CD4-positive, alpha-beta T cell (primary cell): Measurements from ENCODE around the gene GLTP. TPM values are rescaled to one million over a fixed set of nuclear protein-coding genes. Genes with fewer than 3 reads are reported as not detected.

Experiments used
- ATAC-seq: fragments of 200-7000 bp; cut with Tn5 transposase; one replicate; pipeline ENCODE4 v1.10.0; 2022; ENCODE audit warnings: mild to moderate bottlenecking; ENCODE audit not compliant: poor library complexity
- CTCF ChIA-PET: fragments of 350-600 bp; sonication (Branson Sonifier 250); formaldehyde crosslinking; loops from one replicate; lab custom pipeline; 2021; ENCODE audit warnings: antibody characterized with exemption, inconsistent platforms; lab: Charles Lee
- POLR2A ChIA-PET: fragments of 350-600 bp; sonication (Branson Sonifier 250); formaldehyde crosslinking; loops from one replicate; lab custom pipeline; 2021; ENCODE audit warnings: antibody characterized with exemption, inconsistent platforms; lab: Charles Lee
- DNase-seq, 14 experiments: peaks; one replicate each; pipeline ENCODE4 v3.0.0-alpha.2; 2013 to 2020; ENCODE audit warnings: mixed read lengths in 2 of 14
- H3K27ac ChIP-seq, 2 donors: one replicate each; pipeline versions ENCODE4 v1.5.1 to v1.7.0; 2013; ENCODE audit warnings: low read length in 2 of 2, low read depth in 1 of 2, mild to moderate bottlenecking in 1 of 2
- H3K27me3 ChIP-seq, 2 experiments: 1 replicate in 1 of 2; 2 replicates in 1 of 2; pipeline versions ENCODE4 v1.6.1 to v1.7.0; 2013; ENCODE audit warnings: low read length in 2 of 2, control low read depth in 1 of 2, mild to moderate bottlenecking in 1 of 2, moderate library complexity in 1 of 2; ENCODE audit not compliant: insufficient read depth in 2 of 2, control insufficient read depth in 1 of 2
- H3K36me3 ChIP-seq: one replicate; pipeline ENCODE4 v1.6.1; 2013; ENCODE audit warnings: low read length, control low read depth; ENCODE audit not compliant: insufficient read depth
- H3K4me1 ChIP-seq: one replicate; pipeline ENCODE4 v1.6.1; 2013; ENCODE audit warnings: low read length, control low read depth; ENCODE audit not compliant: insufficient read depth
- H3K4me3 ChIP-seq: one replicate; pipeline ENCODE4 v1.5.1; 2013; ENCODE audit warnings: mild to moderate bottlenecking, low read length, moderate library complexity
- H3K9me3 ChIP-seq, 2 experiments: 1 replicate in 1 of 2; 2 replicates in 1 of 2; pipeline versions ENCODE4 v1.6.1 to v1.7.0; 2013; ENCODE audit warnings: low read length in 2 of 2, mild to moderate bottlenecking in 2 of 2, control low read depth in 1 of 2, moderate library complexity in 1 of 2; ENCODE audit not compliant: control insufficient read depth in 1 of 2, insufficient read depth in 1 of 2
- H3K27ac Mint-ChIP-seq: one replicate; pipeline ENCODE4 v1.8.0; 2020; ENCODE audit warnings: mixed read lengths
- H3K27me3 Mint-ChIP-seq: one replicate; pipeline ENCODE4 v1.8.0; 2021; ENCODE audit warnings: mixed read lengths
- H3K36me3 Mint-ChIP-seq: one replicate; pipeline ENCODE4 v1.8.0; 2021; ENCODE audit warnings: low read depth, mixed read lengths
- H3K4me1 Mint-ChIP-seq: one replicate; pipeline ENCODE4 v1.8.0; 2021; ENCODE audit warnings: low read depth, mixed read lengths
- H3K4me3 Mint-ChIP-seq: one replicate; pipeline ENCODE4 v1.8.0; 2020; ENCODE audit warnings: mild to moderate bottlenecking, mixed read lengths
- H3K9me3 Mint-ChIP-seq: one replicate; pipeline ENCODE4 v1.8.0; 2020; ENCODE audit warnings: mixed read lengths
- CTCF ChIP-seq: fragments of 200-600 bp; IDR thresholded peaks from one replicate; pipeline ENCODE4 v1.8.0; 2022; ENCODE audit warnings: antibody characterized with exemption, mild to moderate bottlenecking
- intact Hi-C, 2 experiments: fragments of 100-400 bp; cut with DNase I in 1 of 2; cut with micrococcal nuclease in 1 of 2; formaldehyde crosslinking; loops; one replicate each; pipeline versions ENCODE4 v1.15.1 to v1.9.0; 2023 to 2025; cut with DNase I, micrococcal nuclease
- total RNA-seq, 174 experiments: library from RNA in 2 of 174; stranded (reverse) in 2 of 174; gene quantifications; one replicate each; pipeline ENCODE4 v1.2.3 and lab custom pipeline; 2021 to 2026

The GLTP gene
- total RNA-seq, 2 experiments from 2014 or later, result 24.8 to 25.2 TPM

DNA sequence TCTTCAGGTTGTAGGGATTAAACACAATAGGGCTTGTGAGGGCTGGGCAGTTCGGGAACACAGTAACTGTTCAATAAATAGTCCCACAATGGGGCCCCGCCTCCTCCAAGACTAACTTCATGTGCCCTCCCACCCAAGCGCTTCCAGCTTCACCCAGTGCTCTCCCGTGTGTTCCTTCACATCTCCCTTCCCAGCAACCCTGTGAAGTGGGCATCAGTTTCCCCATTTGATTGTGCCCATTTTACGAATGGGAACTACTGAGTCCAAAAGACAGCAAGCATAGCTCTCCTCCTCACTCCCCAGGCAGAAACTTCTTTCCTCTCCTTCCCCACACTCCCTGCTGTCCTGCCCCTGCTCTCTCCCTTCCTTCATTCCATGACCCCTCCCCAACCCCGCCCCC, 40.9 kb downstream of the GLTP start:
- POLR2A ChIA-PET, result no interaction called here

DNA sequence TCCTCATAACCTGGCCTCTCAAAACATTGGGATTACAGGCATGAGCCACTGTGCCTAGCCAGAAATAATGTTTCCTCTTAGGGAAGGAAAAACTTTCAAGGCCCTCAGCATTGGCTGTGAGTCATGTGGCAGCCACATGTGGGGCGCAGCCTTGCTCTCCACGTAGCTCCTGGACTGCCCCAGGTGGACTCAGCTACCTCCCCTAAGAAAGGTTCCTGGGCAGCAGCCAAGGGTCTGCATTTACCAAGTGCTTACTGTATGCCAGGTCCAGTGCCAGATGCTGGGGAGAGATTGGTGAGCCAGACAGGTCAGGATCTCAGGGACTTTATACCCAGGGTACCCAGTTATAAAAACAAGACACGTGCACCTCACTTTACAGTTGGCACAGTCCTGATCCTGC, 43.4 kb downstream of the GLTP start:
- Mint-ChIP-seq H3K27me3 (peaks cover 19% of the 10 kb centered on the region), H3K4me3 (no peak overlapping the region), H3K27ac (no peak overlapping the region), H3K4me1 (peaks cover 4% of the 10 kb centered on the region), H3K9me3 (no peaks in the 10 kb centered on the region), H3K36me3 (no peaks in the 10 kb centered on the region)
- H3K4me1 ChIP-seq, result peaks cover 4% of the 10 kb centered on the region
- no peaks in the 10 kb centered on the region for H3K9me3 ChIP-seq
- no peak overlapping the region for H3K4me3 ChIP-seq
- ATAC-seq, result no peak
- no peak for TF ChIP-seq CTCF
- no peaks in the 10 kb centered on the region for H3K36me3 ChIP-seq
- ChIA-PET POLR2A (no interaction called here), CTCF (interaction anchor here (1.0 kb wide), 1 partner anchor 9 kb away, joined by 3 read pairs; no protein-coding TSS in a partner anchor)
- DNase-seq, result no peak
- intact Hi-C loops, result no loop called here
- H3K27ac ChIP-seq, result no peak overlapping the region
- peaks cover 9 to 24% of the 10 kb centered on the region in 2 experiments for H3K27me3 ChIP-seq

More for the DNA sequence above, 40.9 kb downstream of the GLTP start:
- no peak overlapping the region for H3K4me3 ChIP-seq
- CTCF ChIA-PET, result no interaction called here
- intact Hi-C loops, result no loop called here
- Mint-ChIP-seq H3K36me3 (no peaks in the 10 kb centered on the region), H3K27ac (no peak overlapping the region), H3K9me3 (no peaks in the 10 kb centered on the region), H3K4me1 (no peaks in the 10 kb centered on the region), H3K27me3 (peaks cover 9% of the 10 kb centered on the region), H3K4me3 (no peak overlapping the region)
- no peak overlapping the region for H3K27ac ChIP-seq
- ATAC-seq (no peak), DNase-seq (no peak)
- H3K27me3 ChIP-seq, result peaks cover 0 to 6% of the 10 kb centered on the region in 2 experiments
- no peaks in the 10 kb centered on the region for H3K36me3 ChIP-seq
- no peaks in the 10 kb centered on the region for H3K9me3 ChIP-seq
- H3K4me1 ChIP-seq, result no peaks in the 10 kb centered on the region
- TF ChIP-seq CTCF, result no peak

DNA sequence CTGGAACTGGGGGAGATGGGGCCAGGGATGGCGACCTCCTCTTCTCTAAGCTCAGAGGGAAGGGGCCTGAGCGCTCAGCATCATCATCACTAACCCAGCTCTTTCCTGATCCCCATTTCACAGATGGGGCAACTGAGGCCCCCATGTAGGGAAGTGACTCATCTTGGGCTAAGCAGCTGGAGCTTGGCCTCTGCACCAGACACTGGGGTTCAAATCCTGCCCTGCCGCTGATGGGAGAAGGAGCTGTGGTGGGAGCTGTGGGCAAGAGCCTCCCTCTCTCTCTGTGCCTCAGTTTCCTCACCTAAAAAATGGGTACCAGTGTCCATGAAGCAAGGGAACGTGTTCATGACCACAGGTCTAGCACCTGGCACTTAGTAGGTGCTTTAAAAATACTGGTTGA, 44.5 kb downstream of the GLTP start:
- peaks cover 4% of the 10 kb centered on the region for H3K4me1 ChIP-seq
- no peak overlapping the region for H3K27ac Mint-ChIP-seq
- H3K4me1 Mint-ChIP-seq, result peaks cover 4% of the 10 kb centered on the region
- no peak overlapping the region for H3K4me3 Mint-ChIP-seq
- ATAC-seq, result no peak
- H3K27me3 ChIP-seq, result peaks cover 9 to 28% of the 10 kb centered on the region in 2 experiments
- intact Hi-C loops, result no loop called here
- DNase-seq, result no peak
- POLR2A ChIA-PET, result no interaction called here
- no peaks in the 10 kb centered on the region for H3K9me3 Mint-ChIP-seq
- CTCF ChIA-PET, result no interaction called here
- H3K36me3 Mint-ChIP-seq, result no peaks in the 10 kb centered on the region
- H3K4me3 ChIP-seq, result no peak overlapping the region
- H3K27me3 Mint-ChIP-seq, result peaks cover 30% of the 10 kb centered on the region
- no peaks in the 10 kb centered on the region for H3K9me3 ChIP-seq
- H3K27ac ChIP-seq, result no peak overlapping the region
- TF ChIP-seq CTCF, result no peak
- no peaks in the 10 kb centered on the region for H3K36me3 ChIP-seq
